ENCODE data around the gene PPFIA1. TPM values are rescaled to one million over a fixed set of nuclear protein-coding genes. Genes with fewer than 3 reads are reported as not detected.

Gene PPFIA1
- total RNA-seq, 2 experiments from 2014 or later = 27.2 to 30.9 TPM

DNA sequence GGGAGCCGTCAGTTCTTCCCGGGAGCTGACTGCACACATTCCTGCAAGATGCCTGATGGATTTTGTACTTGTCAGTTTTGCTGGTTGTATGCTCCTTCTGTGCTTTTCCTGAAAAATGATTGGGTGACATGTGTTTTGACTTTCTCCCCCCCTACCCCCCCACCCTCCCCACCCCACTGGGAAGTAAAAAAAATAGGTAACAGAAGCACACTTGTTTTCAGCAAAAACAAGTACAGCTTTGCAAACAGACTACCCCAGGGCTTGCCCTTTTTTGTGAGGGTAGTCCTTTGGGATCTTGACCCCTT, 1.1 kb downstream of the PPFIA1 start:
- no peaks in the 10 kb centered on the region for H3K9me3 Mint-ChIP-seq
- intact Hi-C loops (cut with micrococcal nuclease) = no loop called here
- no peak for ATAC-seq
- TF ChIP-seq, protein P1, sequence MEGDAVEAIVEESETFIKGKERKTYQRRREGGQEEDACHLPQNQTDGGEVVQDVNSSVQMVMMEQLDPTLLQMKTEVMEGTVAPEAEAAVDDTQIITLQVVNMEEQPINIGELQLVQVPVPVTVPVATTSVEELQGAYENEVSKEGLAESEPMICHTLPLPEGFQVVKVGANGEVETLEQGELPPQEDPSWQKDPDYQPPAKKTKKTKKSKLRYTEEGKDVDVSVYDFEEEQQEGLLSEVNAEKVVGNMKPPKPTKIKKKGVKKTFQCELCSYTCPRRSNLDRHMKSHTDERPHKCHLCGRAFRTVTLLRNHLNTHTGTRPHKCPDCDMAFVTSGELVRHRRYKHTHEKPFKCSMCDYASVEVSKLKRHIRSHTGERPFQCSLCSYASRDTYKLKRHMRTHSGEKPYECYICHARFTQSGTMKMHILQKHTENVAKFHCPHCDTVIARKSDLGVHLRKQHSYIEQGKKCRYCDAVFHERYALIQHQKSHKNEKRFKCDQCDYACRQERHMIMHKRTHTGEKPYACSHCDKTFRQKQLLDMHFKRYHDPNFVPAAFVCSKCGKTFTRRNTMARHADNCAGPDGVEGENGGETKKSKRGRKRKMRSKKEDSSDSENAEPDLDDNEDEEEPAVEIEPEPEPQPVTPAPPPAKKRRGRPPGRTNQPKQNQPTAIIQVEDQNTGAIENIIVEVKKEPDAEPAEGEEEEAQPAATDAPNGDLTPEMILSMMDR (IDR thresholded peaks at IDR 0.05) = no peak
- H3K4me1 Mint-ChIP-seq (ENCODE audit: low read depth) = peaks cover 42% of the 10 kb centered on the region
- CTCF ChIA-PET = no interaction called here
- H3K27me3 Mint-ChIP-seq = peaks cover 8% of the 10 kb centered on the region
- H3K4me3 Mint-ChIP-seq = peak overlapping the region; percentile 83
- peaks cover 34% of the 10 kb centered on the region for H3K36me3 Mint-ChIP-seq (ENCODE audit: low read depth)
- POLR2A ChIA-PET = interaction anchor here (1.4 kb wide), 1 partner anchor 67 kb away, joined by 3 read pairs; no protein-coding TSS in a partner anchor
- no peak for DNase-seq
- H3K27ac Mint-ChIP-seq = peak overlapping the region; percentile 68

DNA sequence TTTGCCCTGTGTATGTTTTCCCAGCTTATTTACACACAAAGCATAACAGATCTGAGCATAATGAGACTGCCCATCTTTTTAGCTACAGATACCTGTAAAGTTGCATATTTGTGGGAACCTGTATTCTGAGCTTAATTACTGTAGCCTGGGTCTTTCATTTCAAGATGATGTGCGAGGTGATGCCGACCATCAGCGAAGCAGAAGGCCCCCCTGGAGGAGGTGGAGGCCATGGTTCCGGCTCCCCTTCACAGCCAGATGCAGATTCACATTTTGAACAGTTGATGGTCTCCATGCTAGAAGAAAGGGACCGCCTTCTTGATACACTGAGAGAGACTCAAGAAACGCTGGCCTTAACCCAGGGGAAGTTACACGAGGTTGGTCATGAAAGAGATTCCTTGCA, 1.5 kb downstream of the PPFIA1 start:
- Mint-ChIP-seq H3K36me3 (ENCODE audit: low read depth) (peaks cover 34% of the 10 kb centered on the region), H3K9me3 (no peaks in the 10 kb centered on the region), H3K27ac (peak overlapping the region; percentile 68), H3K4me3 (peak overlapping the region; percentile 83), H3K4me1 (ENCODE audit: low read depth) (peaks cover 42% of the 10 kb centered on the region), H3K27me3 (peaks cover 8% of the 10 kb centered on the region)
- ATAC-seq (no peak), DNase-seq (no peak)
- TF ChIP-seq, protein P1 (IDR thresholded peaks at IDR 0.05) = no peak
- intact Hi-C loops (cut with micrococcal nuclease) = no loop called here
- ChIA-PET POLR2A (no interaction called here), CTCF (no interaction called here)

DNA sequence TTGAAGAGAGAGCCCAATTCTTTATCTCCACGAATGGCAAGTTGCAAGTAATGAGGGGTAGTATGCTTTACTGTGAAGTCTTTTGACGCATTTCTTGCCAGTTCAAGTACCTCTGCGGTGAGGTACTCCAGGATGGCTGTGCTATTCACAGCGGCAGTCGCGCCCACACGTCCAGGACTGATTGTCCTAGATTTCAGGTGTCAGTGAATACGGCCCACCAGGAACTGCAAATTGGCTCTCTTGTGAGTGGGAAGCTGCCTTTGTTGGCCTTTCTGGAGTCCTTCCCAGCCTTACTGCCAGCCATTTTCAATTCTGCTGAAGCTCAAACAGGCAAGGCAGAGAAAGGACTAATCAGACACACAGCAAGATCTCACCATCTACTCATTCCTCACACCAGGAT, 8.5 kb downstream of the PPFIA1 start:
- TF ChIP-seq, protein P1 (IDR thresholded peaks at IDR 0.05) = no peak
- no peak overlapping the region for H3K4me3 Mint-ChIP-seq
- ChIA-PET CTCF (no interaction called here), POLR2A (no interaction called here)
- no peaks in the 10 kb centered on the region for H3K9me3 Mint-ChIP-seq
- no peak overlapping the region for H3K27ac Mint-ChIP-seq
- ATAC-seq (no peak), DNase-seq (no peak)
- no peaks in the 10 kb centered on the region for H3K27me3 Mint-ChIP-seq
- peaks cover 36% of the 10 kb centered on the region for H3K4me1 Mint-ChIP-seq (ENCODE audit: low read depth)
- H3K36me3 Mint-ChIP-seq (ENCODE audit: low read depth) = peaks cover 51% of the 10 kb centered on the region
- intact Hi-C loops (cut with micrococcal nuclease) = no loop called here

DNA sequence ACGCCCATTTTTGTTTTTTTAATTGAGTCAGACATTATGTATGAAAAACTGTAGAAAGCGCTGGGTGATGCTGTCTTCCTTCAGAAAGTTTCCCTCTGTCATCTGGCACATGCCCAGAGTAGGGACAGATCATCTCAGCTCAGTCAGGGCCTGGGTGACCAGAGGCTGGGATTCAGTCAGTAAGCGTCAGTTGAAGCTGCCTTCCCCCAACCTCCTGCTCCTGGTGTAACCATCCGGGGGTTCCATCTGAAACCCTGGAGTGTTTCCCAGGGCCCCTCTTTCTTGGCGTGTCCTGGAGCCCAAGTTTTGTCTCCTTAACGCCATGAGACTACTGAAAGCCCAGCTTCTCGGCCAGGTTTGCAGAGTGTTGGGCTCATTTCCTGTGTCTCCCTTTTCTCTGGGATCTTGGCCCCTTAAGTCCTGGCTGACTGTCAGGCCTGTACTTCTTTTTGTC, 10.7 kb downstream of the PPFIA1 start:
- no peak for ATAC-seq
- no peaks in the 10 kb centered on the region for H3K9me3 Mint-ChIP-seq
- TF ChIP-seq, protein P1 (IDR thresholded peaks at IDR 0.05) = no peak
- no peak overlapping the region for H3K27ac Mint-ChIP-seq
- H3K27me3 Mint-ChIP-seq = no peaks in the 10 kb centered on the region
- H3K36me3 Mint-ChIP-seq (ENCODE audit: low read depth) = peaks cover 46% of the 10 kb centered on the region
- intact Hi-C loops (cut with micrococcal nuclease) = no loop called here
- no peak overlapping the region for H3K4me3 Mint-ChIP-seq
- ChIA-PET POLR2A (no interaction called here), CTCF (no interaction called here)
- peaks cover 16% of the 10 kb centered on the region for H3K4me1 Mint-ChIP-seq (ENCODE audit: low read depth)
- DNase-seq = no peak

DNA sequence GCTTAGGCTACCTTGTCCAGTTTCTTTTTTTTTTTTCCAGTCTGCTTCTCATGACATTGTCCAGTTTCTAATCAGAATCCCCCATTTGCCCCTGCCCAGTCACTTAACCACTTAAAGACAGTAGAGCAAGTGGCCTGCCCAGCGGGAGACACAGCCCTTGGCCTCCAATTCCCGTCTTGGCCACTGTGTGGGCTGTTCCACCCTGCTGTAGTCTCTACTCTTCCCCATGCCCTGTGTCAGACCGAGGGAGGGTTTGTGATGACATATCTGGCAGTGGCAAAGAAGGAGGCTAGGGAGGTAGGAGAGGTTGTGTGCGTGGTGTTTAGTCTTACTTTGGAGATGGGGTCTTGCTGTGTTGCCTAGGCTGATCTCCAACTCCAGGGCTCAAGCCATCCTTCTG, 11.5 kb downstream of the PPFIA1 start:
- DNase-seq = no peak
- no peak for ATAC-seq
- Mint-ChIP-seq H3K4me3 (no peak overlapping the region), H3K27ac (no peak overlapping the region), H3K27me3 (no peaks in the 10 kb centered on the region), H3K36me3 (ENCODE audit: low read depth) (peaks cover 50% of the 10 kb centered on the region), H3K9me3 (no peaks in the 10 kb centered on the region), H3K4me1 (ENCODE audit: low read depth) (peaks cover 14% of the 10 kb centered on the region)
- intact Hi-C loops (cut with micrococcal nuclease) = no loop called here
- ChIA-PET CTCF (no interaction called here), POLR2A (no interaction called here)
- TF ChIP-seq, protein P1 (IDR thresholded peaks at IDR 0.05) = no peak

Measured in activated CD8-positive, alpha-beta T cell treated with anti-CD3 and anti-CD28 coated beads for 36 hours (primary cell).